NK-92 treated with Interleukin-12 subunit alpha and Interleukin-12 subunit beta, amount 100 ng/mL, for 24 hours (cell line): ENCODE measurements around the gene ENO4.

Source experiments
- DNase-seq: peaks from one replicate; lab custom pipeline; 2025; lab: John Stamatoyannopoulos, UW

The ENO4 gene

GRCh38 chr10:116868198-116868676 lies 18.9 kb downstream of the ENO4 start:
- no peak for DNase-seq

GRCh38 chr10:116868722-116869121 lies 19.4 kb downstream of the ENO4 start:
- no peak for DNase-seq

GRCh38 chr10:116870949-116871348 lies 21.6 kb downstream of the ENO4 start:
- DNase-seq = no peak

GRCh38 chr10:116873134-116873533 lies 23.8 kb downstream of the ENO4 start:
- DNase-seq = no peak

GRCh38 chr10:116875897-116876296 lies 26.6 kb downstream of the ENO4 start:
- no peak for DNase-seq

GRCh38 chr10:116877391-116877790 lies 28.1 kb downstream of the ENO4 start:
- DNase-seq = no peak

GRCh38 chr10:116878123-116878522 lies 28.8 kb downstream of the ENO4 start:
- DNase-seq = no peak

GRCh38 chr10:116879817-116880216 lies 30.5 kb downstream of the ENO4 start:
- no peak for DNase-seq

- DNase-seq = no peak
These were observed 31.6 kb downstream of the ENO4 start for GRCh38 chr10:116880716-116881482.

- DNase-seq = no peak
These were observed 33.3 kb downstream of the ENO4 start for GRCh38 chr10:116882639-116883038.

GRCh38 chr10:116886772-116887171 lies 37.5 kb downstream of the ENO4 start:
- DNase-seq = no peak

- DNase-seq = no peak
These were observed 39.2 kb downstream of the ENO4 start for GRCh38 chr10:116888380-116889055.

GRCh38 chr10:116889066-116889465 lies 39.8 kb downstream of the ENO4 start:
- no peak for DNase-seq

GRCh38 chr10:116891208-116891607 lies 41.9 kb downstream of the ENO4 start:
- no peak for DNase-seq

- DNase-seq = no peak
These were observed 43.8 kb downstream of the ENO4 start for GRCh38 chr10:116892907-116893685.

GRCh38 chr10:116893686-116894037 lies 44.4 kb downstream of the ENO4 start:
- no peak for DNase-seq

GRCh38 chr10:116899626-116900025 lies 50.3 kb downstream of the ENO4 start:
- no peak for DNase-seq

- no peak for DNase-seq
These were observed 56.5 kb downstream of the ENO4 start for GRCh38 chr10:116905845-116906210.

- no peak for DNase-seq
These were observed 58.1 kb downstream of the ENO4 start for GRCh38 chr10:116907245-116907987.

- DNase-seq = no peak
These were observed 60.0 kb downstream of the ENO4 start for GRCh38 chr10:116909307-116909706.

- no peak for DNase-seq
These were observed 61.6 kb downstream of the ENO4 start for GRCh38 chr10:116910910-116911309.

GRCh38 chr10:116912162-116912561 lies 62.9 kb downstream of the ENO4 start:
- no peak for DNase-seq
